Suprapubic skin (tissue), 3 donors: ENCODE measurements around the gene SDHA.

Experiments used
- EP300 ChIP-seq: sonication (generic); formaldehyde crosslinking; IDR thresholded peaks from one replicate; pipeline ENCODE4 v1.6.1; 2017; ENCODE audit warnings: antibody characterized with exemption
- POLR2A ChIP-seq, 2 donors: fragments of 450-650 bp; IDR thresholded peaks; one replicate each; pipeline ENCODE4 v1.6.1; 2017; ENCODE audit warnings: antibody characterized with exemption in 2 of 2, mild to moderate bottlenecking in 2 of 2, moderate library complexity in 2 of 2
- TF ChIP-seq, protein P1 (sequence below), 2 donors: fragments of 200-600 bp in 1 of 2; fragments of 450-650 bp in 1 of 2; sonication (generic) in 1 of 2; IDR thresholded peaks; one replicate each; pipeline ENCODE4 v1.5.1; 2016 to 2019; ENCODE audit warnings: antibody characterized with exemption in 2 of 2, mild to moderate bottlenecking in 1 of 2, moderate library complexity in 1 of 2

- TF ChIP-seq POLR2A (IDR thresholded peaks at IDR 0.05), result no peak
- no peak for TF ChIP-seq EP300
- TF ChIP-seq, protein P1, sequence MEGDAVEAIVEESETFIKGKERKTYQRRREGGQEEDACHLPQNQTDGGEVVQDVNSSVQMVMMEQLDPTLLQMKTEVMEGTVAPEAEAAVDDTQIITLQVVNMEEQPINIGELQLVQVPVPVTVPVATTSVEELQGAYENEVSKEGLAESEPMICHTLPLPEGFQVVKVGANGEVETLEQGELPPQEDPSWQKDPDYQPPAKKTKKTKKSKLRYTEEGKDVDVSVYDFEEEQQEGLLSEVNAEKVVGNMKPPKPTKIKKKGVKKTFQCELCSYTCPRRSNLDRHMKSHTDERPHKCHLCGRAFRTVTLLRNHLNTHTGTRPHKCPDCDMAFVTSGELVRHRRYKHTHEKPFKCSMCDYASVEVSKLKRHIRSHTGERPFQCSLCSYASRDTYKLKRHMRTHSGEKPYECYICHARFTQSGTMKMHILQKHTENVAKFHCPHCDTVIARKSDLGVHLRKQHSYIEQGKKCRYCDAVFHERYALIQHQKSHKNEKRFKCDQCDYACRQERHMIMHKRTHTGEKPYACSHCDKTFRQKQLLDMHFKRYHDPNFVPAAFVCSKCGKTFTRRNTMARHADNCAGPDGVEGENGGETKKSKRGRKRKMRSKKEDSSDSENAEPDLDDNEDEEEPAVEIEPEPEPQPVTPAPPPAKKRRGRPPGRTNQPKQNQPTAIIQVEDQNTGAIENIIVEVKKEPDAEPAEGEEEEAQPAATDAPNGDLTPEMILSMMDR (IDR thresholded peaks at IDR 0.05), result no peak
Observed at GRCh38 chr5:305459-305858, 87.3 kb downstream of the SDHA start.
